PC-3 (cell line): ENCODE data around the gene UNC119B. TPM values are rescaled to one million over a fixed set of nuclear protein-coding genes. Genes with fewer than 3 reads are reported as not detected.

Experiments
- ATAC-seq: fragments of 200-7000 bp; cut with Tn5 transposase; 2 replicates; pipeline ENCODE4 v1.9.1; 2020; ENCODE audit warnings: mild to moderate bottlenecking, moderate library complexity
- BruUV-seq: library from RNA; stranded (reverse); fragments of 400-500 nt; replicated peaks from 2 replicates; lab custom pipeline; 2021; lab: Mats Ljungman, UMichigan
- CTCF ChIA-PET: fragments of 300-600 bp; sonication (Branson Sonifier 250); formaldehyde crosslinking; loops from one replicate; lab custom pipeline; 2022; ENCODE audit warnings: antibody characterized with exemption; lab: Charles Lee
- POLR2A ChIA-PET: fragments of 300-600 bp; sonication (Branson Sonifier 250); formaldehyde crosslinking; loops from one replicate; lab custom pipeline; 2022; ENCODE audit warnings: antibody characterized with exemption; ENCODE audit not compliant: unreplicated experiment; lab: Charles Lee
- DNase-seq: peaks from one replicate; pipeline ENCODE4 v3.0.0-alpha.2; 2015
- H2AFZ ChIP-seq: fragments of 300-600 bp; sonication (generic); 2 replicates; pipeline ENCODE4 v1.6.0; 2016; ENCODE audit warnings: antibody characterized with exemption, low read length
- H3F3A ChIP-seq: fragments of 300-600 bp; sonication (generic); one replicate; pipeline ENCODE4 v1.6.0; 2017; ENCODE audit warnings: antibody characterized with exemption, low read length, control low read depth, mild to moderate bottlenecking; ENCODE audit not compliant: unreplicated experiment
- H3K27ac ChIP-seq: fragments of 300-600 bp; sonication (generic); 2 replicates; pipeline ENCODE4 v1.5.1; 2016; ENCODE audit warnings: mild to moderate bottlenecking, low read length
- H3K27me3 ChIP-seq: fragments of 300-600 bp; sonication (generic); 2 replicates; pipeline ENCODE4 v1.6.1; 2016; ENCODE audit warnings: low read length, mixed read lengths
- H3K36me3 ChIP-seq: fragments of 300-600 bp; sonication (generic); 2 replicates; pipeline ENCODE4 v1.6.1; 2016; ENCODE audit warnings: low read depth, mixed run types, low read length, mixed read lengths
- H3K4me1 ChIP-seq: fragments of 300-600 bp; sonication (generic); 2 replicates; pipeline ENCODE4 v1.5.1; 2016; ENCODE audit warnings: low read length; ENCODE audit not compliant: insufficient read depth
- H3K4me2 ChIP-seq: fragments of 300-600 bp; sonication (generic); 2 replicates; pipeline ENCODE4 v1.6.0; 2016; ENCODE audit warnings: low read length
- H3K4me3 ChIP-seq: fragments of 300-600 bp; sonication (generic); 2 replicates; pipeline ENCODE4 v1.5.1; 2016; ENCODE audit warnings: mild to moderate bottlenecking, low read length, mixed read lengths
- H3K79me2 ChIP-seq: fragments of 300-600 bp; sonication (generic); 2 replicates; pipeline ENCODE4 v1.6.1; 2017; ENCODE audit warnings: low read length, mixed read lengths
- H3K9ac ChIP-seq: fragments of 300-600 bp; sonication (generic); 2 replicates; pipeline ENCODE4 v1.6.0; 2016; ENCODE audit warnings: mild to moderate bottlenecking, low read length
- H3K9me2 ChIP-seq: fragments of 300-600 bp; sonication (generic); replicated peaks from 2 replicates; pipeline ENCODE4 v1.6.1; 2016; ENCODE audit warnings: mixed run types, low read length, mixed read lengths
- H3K9me3 ChIP-seq: fragments of 300-600 bp; sonication (generic); 2 replicates; pipeline ENCODE4 v1.6.1; 2016; ENCODE audit warnings: low read length, mixed read lengths
- H4K20me1 ChIP-seq: fragments of 300-600 bp; sonication (generic); 2 replicates; pipeline ENCODE4 v1.6.1; 2016; ENCODE audit warnings: low read length, mixed read lengths
- CTCF ChIP-seq: fragments of 300-600 bp; sonication (generic); conservative IDR thresholded peaks from 2 replicates; pipeline ENCODE4 v1.5.1; 2017; ENCODE audit warnings: antibody characterized with exemption, low read depth, mild to moderate bottlenecking, low read length
- EZH2 ChIP-seq: fragments of 300-600 bp; sonication (generic); IDR thresholded peaks from one replicate; pipeline ENCODE4 v1.6.1; 2017; ENCODE audit warnings: antibody characterized with exemption, mild to moderate bottlenecking, low read length; ENCODE audit not compliant: unreplicated experiment
- EZH2phosphoT487 ChIP-seq: fragments of 300-600 bp; sonication (generic); IDR thresholded peaks from 2 replicates; pipeline ENCODE4 v1.6.1; 2018; ENCODE audit warnings: mild to moderate bottlenecking, antibody characterized with exemption, low read length, borderline replicate concordance
- intact Hi-C: fragments of 100-400 bp; cut with micrococcal nuclease; formaldehyde crosslinking; loops from 2 replicates; pipeline ENCODE4 v1.9.0; 2023
- total RNA-seq: library from RNA; depleted of rRNA; stranded (reverse); fragments of >200 nt; gene quantifications from 2 replicates; pipeline ENCODE4 v1.2.3, GENCODE V29; 2014

The UNC119B gene
- total RNA-seq, 1 experiment from 2014 or later = 15.9 TPM

DNA sequence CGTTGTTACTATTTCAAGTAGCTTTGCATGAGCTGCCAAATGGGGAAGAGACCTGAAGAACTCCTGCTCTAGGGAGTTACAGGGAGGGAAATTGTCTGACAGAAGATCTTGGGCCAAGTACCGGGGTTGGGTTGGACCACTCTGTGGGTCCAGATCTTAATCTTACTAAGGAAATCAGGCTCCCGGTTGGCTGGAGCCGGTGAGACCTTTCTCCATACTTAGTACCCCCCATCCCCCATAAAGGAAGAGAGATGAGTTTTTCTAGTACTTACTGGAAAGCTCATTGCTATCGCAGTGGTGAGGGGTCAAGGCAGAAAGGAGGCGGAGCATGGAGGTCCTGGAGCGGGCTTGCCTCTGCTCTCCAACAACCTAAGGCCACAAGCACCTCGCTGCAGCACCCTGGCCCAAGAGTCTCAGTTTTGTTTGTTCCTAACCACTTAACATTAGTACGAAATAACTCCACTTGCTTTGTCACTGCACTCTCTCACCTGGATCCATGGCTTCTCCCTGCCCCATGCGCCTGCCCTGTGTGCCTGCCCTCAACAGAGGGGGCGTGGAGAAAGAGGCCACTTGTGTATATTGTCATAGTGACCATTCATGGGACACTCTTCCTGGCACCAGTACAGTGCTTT lies 6.8 kb upstream of the UNC119B start:
- no peak overlapping the region for H3K9ac ChIP-seq
- no peak overlapping the region for H3K27ac ChIP-seq
- DNase-seq (no peak), ATAC-seq (no peak)
- no peaks in the 10 kb centered on the region for H4K20me1 ChIP-seq
- no peaks in the 10 kb centered on the region for H3K27me3 ChIP-seq
- H3K4me2 ChIP-seq = no peak overlapping the region
- 0 out of 2 replicates have a peak, but pooled peaks cover 8% of the 10 kb centered on the region for H3K4me1 ChIP-seq
- peaks cover 44% of the 10 kb centered on the region for H3K36me3 ChIP-seq
- H3K9me3 ChIP-seq = no peaks in the 10 kb centered on the region
- H3K4me3 ChIP-seq = no peak overlapping the region
- no peaks in the 10 kb centered on the region for H3F3A ChIP-seq
- no TSS peak for BruUV-seq
- H3K79me2 ChIP-seq = no peaks in the 10 kb centered on the region
- ChIA-PET POLR2A (no interaction called here), CTCF (no interaction called here)
- H3K9me2 ChIP-seq = no peaks in the 10 kb centered on the region
- H2AFZ ChIP-seq = no peak overlapping the region
- TF ChIP-seq EZH2phosphoT487 = no peak
- TF ChIP-seq CTCF = no peak
- TF ChIP-seq EZH2 = no peak
- intact Hi-C loops = no loop called here

DNA sequence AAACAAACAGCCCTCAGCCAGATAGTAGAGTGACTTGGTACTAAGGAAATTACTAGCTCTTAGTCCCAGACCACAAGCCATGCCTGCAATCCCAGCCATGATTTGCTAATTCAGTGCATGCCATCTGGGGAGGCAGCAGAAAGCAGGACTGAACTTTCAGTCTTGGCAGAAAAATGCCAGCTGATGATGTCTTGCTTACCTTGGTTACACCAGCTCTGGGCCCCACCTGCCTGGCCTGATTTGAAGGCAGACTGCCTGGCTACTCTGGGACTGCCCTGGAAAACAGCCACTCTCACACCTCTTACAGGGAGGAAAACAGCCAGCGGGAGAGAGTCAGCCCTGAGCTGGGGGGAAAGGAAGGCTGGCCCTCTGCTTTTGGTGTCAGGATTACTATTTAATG lies 4.6 kb upstream of the UNC119B start:
- intact Hi-C loops = no loop called here
- H3K4me3 ChIP-seq = no peak overlapping the region
- peaks cover 3% of the 10 kb centered on the region; the same call in 1 of the 2 replicates for H3K79me2 ChIP-seq
- no peaks in the 10 kb centered on the region for H4K20me1 ChIP-seq
- ChIA-PET CTCF (no interaction called here), POLR2A (no interaction called here)
- H3K27me3 ChIP-seq = no peaks in the 10 kb centered on the region
- BruUV-seq = no TSS peak
- H3K9me2 ChIP-seq = no peaks in the 10 kb centered on the region
- DNase-seq = no peak
- peaks cover 23% of the 10 kb centered on the region for H3K36me3 ChIP-seq
- no peaks in the 10 kb centered on the region for H3K9me3 ChIP-seq
- no peak overlapping the region for H3K9ac ChIP-seq
- no peak for ATAC-seq
- H3K4me2 ChIP-seq = no peak overlapping the region
- no peak overlapping the region for H3K27ac ChIP-seq
- H2AFZ ChIP-seq = no peak overlapping the region
- H3K4me1 ChIP-seq = peaks cover 11% of the 10 kb centered on the region; the same call in 1 of the 2 replicates
- no peaks in the 10 kb centered on the region for H3F3A ChIP-seq
- TF ChIP-seq CTCF (no peak), EZH2 (no peak), EZH2phosphoT487 (no peak)

GRCh38 chr12:120706029-120706428 lies 4.2 kb upstream of the UNC119B start:
- Histone ChIP-seq H4K20me1 (no peaks in the 10 kb centered on the region), H2AFZ (no peak overlapping the region), H3K4me1 (peaks cover 11% of the 10 kb centered on the region; the same call in 1 of the 2 replicates), H3K79me2 (peaks cover 7% of the 10 kb centered on the region), H3K4me3 (no peak overlapping the region), H3F3A (no peaks in the 10 kb centered on the region), H3K4me2 (no peak overlapping the region), H3K9me2 (no peaks in the 10 kb centered on the region), H3K27ac (no peak overlapping the region), H3K9ac (no peak overlapping the region), H3K27me3 (no peaks in the 10 kb centered on the region), H3K9me3 (no peaks in the 10 kb centered on the region), H3K36me3 (peaks cover 19% of the 10 kb centered on the region)
- 0 out of 2 replicates have a peak, but pooled peaks have one; percentile 10 for ATAC-seq
- CTCF ChIA-PET = no interaction called here
- intact Hi-C loops = no loop called here
- no TSS peak for BruUV-seq
- no peak for TF ChIP-seq EZH2phosphoT487
- TF ChIP-seq EZH2 = no peak
- no peak for TF ChIP-seq CTCF
- peak; percentile 46 for DNase-seq
- POLR2A ChIA-PET = no interaction called here
